Mucosa of rectum (tissue), 2 donors: Measurements from ENCODE around the gene JOSD2.

Source experiments
- H3K27ac ChIP-seq, 2 donors: one replicate each; pipeline ENCODE4 v1.7.0; 2013; ENCODE audit warnings: inconsistent platforms in 2 of 2, low read depth in 2 of 2, low read length in 2 of 2
- H3K27me3 ChIP-seq, 2 donors: one replicate each; pipeline ENCODE4 v1.7.0; 2013; ENCODE audit warnings: low read length in 2 of 2; ENCODE audit not compliant: control insufficient read depth in 2 of 2, insufficient read depth in 2 of 2
- H3K36me3 ChIP-seq, 2 donors: one replicate each; pipeline ENCODE4 v1.7.0; 2013; ENCODE audit warnings: low read length in 2 of 2; ENCODE audit not compliant: control insufficient read depth in 2 of 2, insufficient read depth in 2 of 2
- H3K4me1 ChIP-seq, 2 donors: one replicate each; pipeline ENCODE4 v1.7.0; 2013; ENCODE audit warnings: low read length in 2 of 2, mild to moderate bottlenecking in 1 of 2; ENCODE audit not compliant: control insufficient read depth in 2 of 2, insufficient read depth in 2 of 2
- H3K4me3 ChIP-seq, 2 donors: one replicate each; pipeline ENCODE4 v1.7.0; 2013; ENCODE audit warnings: low read length in 2 of 2
- H3K9ac ChIP-seq, 2 donors: one replicate each; pipeline ENCODE4 v1.7.0; 2013; ENCODE audit warnings: low read length in 2 of 2, low read depth in 1 of 2, mild to moderate bottlenecking in 1 of 2
- H3K9me3 ChIP-seq, 2 donors: one replicate each; pipeline ENCODE4 v1.7.0; 2013; ENCODE audit warnings: low read length in 2 of 2; ENCODE audit not compliant: control insufficient read depth in 2 of 2
- donor health status: healthy.
- donor health status: Normal muscosa, but diverticular disease.

The JOSD2 gene

GRCh38 chr19:50485284-50485955 lies 25.6 kb downstream of the JOSD2 start:
- H3K4me3 ChIP-seq = no peak overlapping the region
- H3K9me3 ChIP-seq = no peaks in the 10 kb centered on the region
- H3K27me3 ChIP-seq = no peaks in the 10 kb centered on the region
- H3K27ac ChIP-seq = no peak overlapping the region
- peaks cover 21 to 25% of the 10 kb centered on the region in 2 donors for H3K36me3 ChIP-seq
- no peaks in the 10 kb centered on the region for H3K4me1 ChIP-seq
- no peak overlapping the region for H3K9ac ChIP-seq

- H3K27ac ChIP-seq = no peak overlapping the region
- peaks cover 0 to 3% of the 10 kb centered on the region in 2 donors for H3K4me1 ChIP-seq
- peaks cover 37 to 42% of the 10 kb centered on the region in 2 donors for H3K36me3 ChIP-seq
- no peak overlapping the region for H3K4me3 ChIP-seq
- H3K27me3 ChIP-seq = no peaks in the 10 kb centered on the region
- no peak overlapping the region for H3K9ac ChIP-seq
- H3K9me3 ChIP-seq = no peaks in the 10 kb centered on the region
Observed at GRCh38 chr19:50482916-50483315, 28.1 kb downstream of the JOSD2 start.

- no peak overlapping the region for H3K4me3 ChIP-seq
- peaks cover 37 to 42% of the 10 kb centered on the region in 2 donors for H3K36me3 ChIP-seq
- no peaks in the 10 kb centered on the region for H3K27me3 ChIP-seq
- no peak overlapping the region for H3K27ac ChIP-seq
- H3K4me1 ChIP-seq = peaks cover 3 to 8% of the 10 kb centered on the region in 2 donors
- no peaks in the 10 kb centered on the region for H3K9me3 ChIP-seq
- no peak overlapping the region for H3K9ac ChIP-seq
Observed at GRCh38 chr19:50482271-50482855, 28.6 kb downstream of the JOSD2 start.

DNA sequence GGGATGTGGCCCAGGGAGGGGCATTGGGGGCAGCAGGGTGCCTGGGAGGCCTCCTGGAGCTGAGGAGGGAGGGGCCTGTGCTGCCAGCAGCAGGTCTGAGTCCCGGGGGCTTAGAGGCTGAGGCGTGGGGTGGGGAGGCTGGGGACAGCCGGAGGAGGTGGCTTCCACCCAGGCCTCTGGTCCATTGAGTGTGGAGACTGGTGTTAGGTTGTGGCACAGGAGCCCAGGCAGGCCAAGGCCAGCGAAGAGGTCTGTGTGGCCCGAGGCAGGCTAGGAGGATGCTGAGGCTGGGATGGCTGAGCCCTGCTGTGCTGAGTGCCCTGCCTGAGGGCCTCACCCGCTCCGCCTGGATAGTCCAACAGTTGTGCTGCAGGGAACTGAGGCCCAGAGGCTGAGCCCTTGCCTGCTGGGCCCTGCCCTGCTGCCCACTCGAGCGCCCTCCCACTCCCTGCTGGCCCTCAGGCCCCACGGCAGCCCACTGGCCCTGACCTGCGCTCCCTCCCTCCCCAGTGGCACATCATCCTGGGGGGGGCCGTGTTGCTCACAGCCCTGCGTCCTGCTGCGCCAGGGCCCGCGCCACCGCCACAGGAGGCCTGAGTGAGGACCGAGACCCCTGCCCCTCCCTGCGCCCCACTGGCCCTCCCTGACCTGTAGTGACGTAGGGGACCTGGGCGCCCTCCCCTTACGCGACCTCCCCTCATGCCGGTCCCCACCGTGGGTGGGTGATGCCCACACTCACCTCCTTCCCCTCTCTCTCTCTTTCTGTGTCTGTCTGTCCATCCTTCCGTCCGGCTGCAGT lies 29.4 kb downstream of the JOSD2 start:
- no peaks in the 10 kb centered on the region for H3K27me3 ChIP-seq
- H3K4me3 ChIP-seq = no peak overlapping the region
- no peak overlapping the region for H3K27ac ChIP-seq
- peaks cover 37 to 42% of the 10 kb centered on the region in 2 donors for H3K36me3 ChIP-seq
- H3K4me1 ChIP-seq = peaks cover 10 to 12% of the 10 kb centered on the region in 2 donors
- H3K9me3 ChIP-seq = no peaks in the 10 kb centered on the region
- no peak overlapping the region for H3K9ac ChIP-seq

DNA sequence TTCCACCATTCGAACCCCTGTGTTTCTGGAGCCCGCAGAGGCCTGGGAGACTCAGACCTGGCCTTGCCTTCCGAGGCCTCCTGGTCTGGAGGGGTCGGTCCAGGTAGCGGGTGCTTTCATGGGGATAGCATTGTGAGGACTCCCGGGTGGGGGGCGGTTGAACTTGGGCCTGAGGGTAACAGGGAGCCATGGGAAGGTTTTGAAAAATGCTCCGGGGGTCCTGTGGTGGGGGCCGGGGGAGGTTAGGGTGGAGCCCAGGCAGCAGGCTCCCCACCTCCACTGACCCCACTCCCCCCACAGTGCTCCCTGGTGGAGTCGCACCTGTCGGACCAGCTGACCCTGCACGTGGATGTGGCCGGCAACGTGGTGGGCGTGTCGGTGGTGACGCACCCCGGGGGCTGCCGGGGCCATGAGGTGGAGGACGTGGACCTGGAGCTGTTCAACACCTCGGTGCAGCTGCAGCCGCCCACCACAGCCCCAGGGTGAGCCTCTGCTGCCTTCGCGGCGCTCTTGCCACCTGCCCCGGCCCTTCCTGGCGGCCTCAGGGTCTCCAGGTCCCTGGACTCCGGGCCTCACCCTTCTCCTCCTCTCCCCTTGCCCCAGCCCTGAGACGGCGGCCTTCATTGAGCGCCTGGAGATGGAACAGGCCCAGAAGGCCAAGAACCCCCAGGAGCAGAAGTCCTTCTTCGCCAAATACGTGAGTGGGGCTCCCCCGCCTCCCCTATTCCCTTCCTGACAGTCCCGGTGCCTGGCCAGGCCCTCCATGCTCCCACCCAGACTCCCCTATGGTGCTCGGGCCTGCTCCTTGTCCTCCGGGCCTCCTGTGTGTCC lies 30.5 kb downstream of the JOSD2 start:
- Histone ChIP-seq H3K9me3 (no peaks in the 10 kb centered on the region), H3K36me3 (peaks cover 37 to 42% of the 10 kb centered on the region in 2 donors), H3K4me1 (peaks cover 10 to 14% of the 10 kb centered on the region in 2 donors), H3K27me3 (no peaks in the 10 kb centered on the region), H3K27ac (no peak overlapping the region), H3K9ac (no peak overlapping the region), H3K4me3 (no peak overlapping the region)

DNA sequence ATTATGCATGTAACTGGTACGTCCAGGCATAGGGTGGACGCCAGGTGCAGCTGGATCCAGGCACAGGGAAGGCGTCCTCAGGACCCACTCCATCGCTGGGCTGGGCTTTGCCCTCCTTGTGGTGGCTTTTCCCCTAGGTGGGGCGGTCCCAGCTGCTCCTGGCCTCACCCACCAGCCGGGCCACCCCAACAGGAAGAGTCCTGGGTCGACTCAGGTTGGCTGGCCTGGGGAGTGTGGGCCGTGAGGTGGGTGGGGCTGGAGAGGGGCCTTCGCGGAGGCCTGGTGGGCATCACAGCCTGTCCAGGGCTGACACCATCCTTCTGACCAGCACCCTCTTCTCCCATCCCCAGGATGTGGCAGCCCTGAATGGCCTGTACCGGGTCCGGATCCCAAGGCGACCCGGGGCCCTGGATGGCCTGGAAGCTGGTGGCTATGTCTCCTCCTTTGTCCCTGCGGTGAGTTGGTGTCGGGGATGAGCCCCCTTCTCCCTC lies 31.2 kb downstream of the JOSD2 start:
- Histone ChIP-seq H3K27me3 (no peaks in the 10 kb centered on the region), H3K36me3 (peaks cover 37 to 42% of the 10 kb centered on the region in 2 donors), H3K4me3 (no peak overlapping the region), H3K27ac (no peak overlapping the region), H3K9me3 (no peaks in the 10 kb centered on the region), H3K4me1 (peaks cover 10 to 14% of the 10 kb centered on the region in 2 donors), H3K9ac (no peak overlapping the region)

- Histone ChIP-seq H3K9ac (no peak overlapping the region), H3K36me3 (peaks cover 37 to 42% of the 10 kb centered on the region in 2 donors), H3K4me3 (no peak overlapping the region), H3K27ac (no peak overlapping the region), H3K27me3 (no peaks in the 10 kb centered on the region), H3K4me1 (peaks cover 10 to 14% of the 10 kb centered on the region in 2 donors), H3K9me3 (no peaks in the 10 kb centered on the region)
Observed at GRCh38 chr19:50478901-50479715, 31.9 kb downstream of the JOSD2 start.

DNA sequence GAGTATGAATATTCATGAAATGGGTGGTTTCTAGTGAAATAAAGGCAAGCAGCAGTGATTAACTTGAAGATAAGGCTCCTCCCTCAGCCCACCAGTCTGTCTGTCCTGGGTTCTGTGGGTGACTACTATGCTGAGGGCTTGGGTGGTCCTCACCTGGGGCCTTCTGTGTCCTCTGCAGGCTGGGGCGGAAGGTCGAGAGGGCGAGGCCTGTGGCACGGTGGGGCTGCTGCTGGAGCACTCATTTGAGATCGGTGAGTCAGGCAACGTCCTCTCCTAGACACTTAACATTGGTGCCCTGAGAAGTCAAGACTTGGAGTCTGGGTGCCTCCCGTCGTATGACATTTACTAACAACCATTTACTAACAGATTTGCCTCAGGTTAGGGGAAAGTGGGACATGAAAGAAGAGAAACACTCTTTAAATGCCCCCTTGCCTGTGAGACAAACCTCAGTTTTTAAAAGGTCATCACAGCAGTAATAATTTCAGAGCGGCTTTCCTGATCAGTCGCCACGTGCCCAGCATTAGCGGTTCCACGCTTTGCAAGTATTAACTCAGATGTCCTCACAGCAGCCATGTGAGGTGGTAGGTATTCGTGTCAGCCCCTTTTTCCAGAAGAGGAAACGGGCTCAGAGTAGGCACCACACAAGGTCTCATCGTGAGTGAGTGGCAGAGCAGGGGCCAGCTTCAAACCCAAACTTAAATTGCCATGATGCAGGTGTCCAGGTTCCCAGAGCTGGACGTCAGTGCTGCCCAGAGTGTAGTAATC lies 33.1 kb downstream of the JOSD2 start:
- Histone ChIP-seq H3K4me1 (peaks cover 10 to 14% of the 10 kb centered on the region in 2 donors), H3K4me3 (peak overlapping the region in 1 of 2 donors; percentile 92), H3K36me3 (peaks cover 31 to 36% of the 10 kb centered on the region in 2 donors), H3K9ac (peak overlapping the region in 1 of 2 donors; percentile 94), H3K27ac (no peak overlapping the region), H3K9me3 (no peaks in the 10 kb centered on the region), H3K27me3 (no peaks in the 10 kb centered on the region)
